Activated effector memory CD4-positive, alpha-beta T cell treated with Interleukin-2 at 50 U/mL for 16 hours (primary cell): Measurements from ENCODE around the gene GOLGA2.
A peak's percentile ranks its signal among the peaks of the same experiment; 100 is the strongest.
"Not testable (repeated sequence)": the region's sequence is repeated elsewhere in the genome, so short reads cannot be mapped to it uniquely, and the experiment has no call there.

Experiments used
- DNase-seq: peaks from one replicate; pipeline ENCODE4 v3.0.0-alpha.2; 2020

GOLGA2 gene

GRCh38 chr9:128293091-128293490 is 17.3 kb upstream of the GOLGA2 start:
- DNase-seq, result no peak

- no peak for DNase-seq
Measured at GRCh38 chr9:128292009-128292408, 16.2 kb upstream of the GOLGA2 start.

GRCh38 chr9:128288273-128289004 is 12.6 kb upstream of the GOLGA2 start:
- no peak for DNase-seq

GRCh38 chr9:128286440-128286839 is 10.6 kb upstream of the GOLGA2 start:
- no peak for DNase-seq

- no peak for DNase-seq
Measured at GRCh38 chr9:128285033-128285784, 9.4 kb upstream of the GOLGA2 start.

GRCh38 chr9:128282500-128282899 is 6.7 kb upstream of the GOLGA2 start:
- no peak for DNase-seq

GRCh38 chr9:128280084-128280622 is 4.3 kb upstream of the GOLGA2 start:
- DNase-seq, result no peak

- DNase-seq, result not testable (repeated sequence)
Measured at GRCh38 chr9:128279088-128280073, 3.6 kb upstream of the GOLGA2 start.

GRCh38 chr9:128276574-128277270 is 915 bp upstream of the GOLGA2 start:
- DNase-seq, result no peak

GRCh38 chr9:128276008-128276573 is 284 bp upstream of the GOLGA2 start, which contains the start of gene SWI5:
Gene SWI5 (plus strand): TSS chr9:128276276.
- DNase-seq, result peak; percentile 99

- DNase-seq, result no peak
Measured at GRCh38 chr9:128274245-128274644, 1.6 kb downstream of the GOLGA2 start.

GRCh38 chr9:128271512-128271911 is 4.3 kb downstream of the GOLGA2 start:
- no peak for DNase-seq

GRCh38 chr9:128271112-128271511 is 4.7 kb downstream of the GOLGA2 start:
- DNase-seq, result no peak

- no peak for DNase-seq
Measured at GRCh38 chr9:128266868-128267590, 8.8 kb downstream of the GOLGA2 start.

- no peak for DNase-seq
Measured at GRCh38 chr9:128265348-128265847, 10.4 kb downstream of the GOLGA2 start.

- DNase-seq, result no peak
Measured at GRCh38 chr9:128262687-128263086, 13.1 kb downstream of the GOLGA2 start.

GRCh38 chr9:128260340-128260739 is 15.5 kb downstream of the GOLGA2 start:
- no peak for DNase-seq

- no peak for DNase-seq
Measured at GRCh38 chr9:128259156-128259555, 16.7 kb downstream of the GOLGA2 start.

GRCh38 chr9:128258326-128258725 is 17.5 kb downstream of the GOLGA2 start:
- DNase-seq, result no peak

GRCh38 chr9:128257907-128258306 is 17.9 kb downstream of the GOLGA2 start:
- no peak for DNase-seq
